CD4-positive, alpha-beta T cell treated with Interleukin-6 at 100 ng/mL for 8 hours (primary cell): Measurements from ENCODE around the gene STAB1.

Source experiments
- DNase-seq: peaks from one replicate; pipeline ENCODE4 v3.0.0-alpha.2; 2020; ENCODE audit warnings: mixed read lengths, low spot score

Gene STAB1

DNA sequence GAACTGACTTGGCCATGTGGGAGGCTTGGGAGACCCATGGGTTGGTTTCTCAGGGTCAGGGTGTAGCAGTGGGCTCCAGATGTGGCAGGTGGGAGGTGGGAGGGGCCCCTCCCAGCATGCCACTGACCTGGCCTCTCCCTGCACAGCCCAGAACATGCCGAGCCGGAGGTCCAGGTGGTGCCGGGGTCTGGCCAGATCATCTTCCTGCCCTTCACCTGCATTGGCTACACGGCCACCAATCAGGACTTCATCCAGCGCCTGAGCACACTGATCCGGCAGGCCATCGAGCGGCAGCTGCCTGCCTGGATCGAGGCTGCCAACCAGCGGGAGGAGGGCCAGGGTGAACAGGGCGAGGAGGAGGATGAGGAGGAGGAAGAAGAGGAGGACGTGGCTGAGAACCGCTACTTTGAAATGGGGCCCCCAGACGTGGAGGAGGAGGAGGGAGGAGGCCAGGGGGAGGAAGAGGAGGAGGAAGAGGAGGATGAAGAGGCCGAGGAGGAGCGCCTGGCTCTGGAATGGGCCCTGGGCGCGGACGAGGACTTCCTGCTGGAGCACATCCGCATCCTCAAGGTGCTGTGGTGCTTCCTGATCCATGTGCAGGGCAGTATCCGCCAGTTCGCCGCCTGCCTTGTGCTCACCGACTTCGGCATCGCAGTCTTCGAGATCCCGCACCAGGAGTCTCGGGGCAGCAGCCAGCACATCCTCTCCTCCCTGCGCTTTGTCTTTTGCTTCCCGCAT lies 7.9 kb upstream of the STAB1 start:
- DNase-seq = no peak

DNA sequence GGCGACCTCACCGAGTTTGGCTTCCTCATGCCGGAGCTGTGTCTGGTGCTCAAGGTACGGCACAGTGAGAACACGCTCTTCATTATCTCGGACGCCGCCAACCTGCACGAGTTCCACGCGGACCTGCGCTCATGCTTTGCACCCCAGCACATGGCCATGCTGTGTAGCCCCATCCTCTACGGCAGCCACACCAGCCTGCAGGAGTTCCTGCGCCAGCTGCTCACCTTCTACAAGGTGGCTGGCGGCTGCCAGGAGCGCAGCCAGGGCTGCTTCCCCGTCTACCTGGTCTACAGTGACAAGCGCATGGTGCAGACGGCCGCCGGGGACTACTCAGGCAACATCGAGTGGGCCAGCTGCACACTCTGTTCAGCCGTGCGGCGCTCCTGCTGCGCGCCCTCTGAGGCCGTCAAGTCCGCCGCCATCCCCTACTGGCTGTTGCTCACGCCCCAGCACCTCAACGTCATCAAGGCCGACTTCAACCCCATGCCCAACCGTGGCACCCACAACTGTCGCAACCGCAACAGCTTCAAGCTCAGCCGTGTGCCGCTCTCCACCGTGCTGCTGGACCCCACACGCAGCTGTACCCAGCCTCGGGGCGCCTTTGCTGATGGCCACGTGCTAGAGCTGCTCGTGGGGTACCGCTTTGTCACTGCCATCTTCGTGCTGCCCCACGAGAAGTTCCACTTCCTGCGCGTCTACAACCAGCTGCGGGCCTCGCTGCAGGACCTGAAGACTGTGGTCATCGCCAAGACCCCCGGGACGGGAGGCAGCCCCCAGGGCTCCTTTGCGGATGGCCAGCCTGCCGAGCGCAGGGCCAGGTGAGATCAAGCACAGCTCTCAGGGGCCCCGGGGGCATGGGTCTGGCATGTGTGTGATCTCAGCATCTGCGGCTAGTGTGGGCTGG lies 7.1 kb upstream of the STAB1 start:
- no peak for DNase-seq

DNA sequence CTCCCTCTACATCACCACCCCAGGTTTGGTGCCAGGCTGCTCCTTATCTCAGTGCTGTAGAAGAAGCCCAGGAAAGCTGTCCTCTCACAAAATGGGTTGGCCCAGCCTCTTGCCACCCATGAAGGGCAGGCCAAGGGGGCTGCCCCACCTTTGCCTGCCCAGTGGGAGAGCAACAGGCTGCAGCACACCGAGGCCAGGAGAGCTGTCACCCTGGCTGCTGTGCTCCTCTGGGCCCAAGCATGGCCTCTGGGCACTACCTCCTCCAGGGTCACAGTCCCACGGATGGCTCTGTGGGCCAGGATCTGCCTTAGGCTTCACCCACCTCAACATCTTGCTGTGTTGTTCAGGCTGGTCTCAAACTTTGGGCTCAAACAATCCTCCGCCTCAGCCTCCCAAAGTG lies 6.4 kb upstream of the STAB1 start:
- DNase-seq = no peak

DNA sequence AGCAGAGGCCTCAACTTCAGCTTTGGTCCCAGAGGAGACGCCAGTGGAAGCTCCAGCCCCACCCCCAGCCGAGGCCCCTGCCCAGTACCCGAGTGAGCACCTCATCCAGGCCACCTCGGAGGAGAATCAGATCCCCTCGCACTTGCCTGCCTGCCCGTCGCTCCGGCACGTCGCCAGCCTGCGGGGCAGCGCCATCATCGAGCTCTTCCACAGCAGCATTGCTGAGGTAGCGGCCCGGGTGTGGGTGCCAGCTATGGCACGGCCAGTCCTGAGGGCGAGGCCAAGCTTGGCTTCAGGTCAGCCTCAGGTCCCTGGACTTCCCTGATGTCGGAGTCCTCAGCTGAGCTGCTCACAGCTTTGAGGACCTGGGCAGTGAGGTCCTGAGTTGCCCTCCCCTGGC lies 5.7 kb upstream of the STAB1 start:
- DNase-seq = no peak

DNA sequence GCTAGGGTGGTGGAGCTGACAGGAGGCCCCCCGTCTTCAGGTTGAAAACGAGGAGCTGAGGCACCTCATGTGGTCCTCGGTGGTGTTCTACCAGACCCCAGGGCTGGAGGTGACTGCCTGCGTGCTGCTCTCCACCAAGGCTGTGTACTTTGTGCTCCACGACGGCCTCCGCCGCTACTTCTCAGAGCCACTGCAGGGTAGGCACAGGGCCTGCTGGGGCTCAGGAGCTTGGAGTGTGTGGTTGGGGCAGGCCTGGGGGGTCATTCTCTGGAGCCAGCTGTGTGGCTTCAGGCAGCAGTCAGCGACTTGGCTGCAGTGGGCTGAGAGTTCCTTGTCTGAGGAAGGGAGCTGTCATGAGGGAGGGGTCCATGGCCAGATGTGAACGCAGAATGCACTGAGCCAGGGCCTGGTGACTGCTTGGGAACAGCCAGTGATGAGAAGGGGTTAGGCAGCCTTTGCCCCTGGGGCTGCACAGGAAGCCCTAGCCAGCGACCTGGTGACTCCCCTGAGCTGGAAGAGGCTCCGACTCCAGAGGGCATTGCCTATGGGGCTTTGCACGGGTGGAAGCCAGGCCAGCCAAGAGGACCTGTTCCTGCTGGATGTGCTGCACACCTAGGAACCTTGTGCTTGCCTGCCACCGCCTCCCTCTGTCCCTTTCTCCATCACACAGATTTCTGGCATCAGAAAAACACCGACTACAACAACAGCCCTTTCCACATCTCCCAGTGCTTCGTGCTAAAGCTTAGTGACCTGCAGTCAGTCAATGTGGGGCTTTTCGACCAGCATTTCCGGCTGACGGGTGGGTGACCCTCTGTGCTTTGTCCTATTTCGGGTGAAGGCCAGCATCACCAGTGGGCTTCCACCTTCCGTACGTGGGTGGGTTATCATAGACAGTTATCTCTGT lies 4.9 kb upstream of the STAB1 start:
- DNase-seq = no peak

DNA sequence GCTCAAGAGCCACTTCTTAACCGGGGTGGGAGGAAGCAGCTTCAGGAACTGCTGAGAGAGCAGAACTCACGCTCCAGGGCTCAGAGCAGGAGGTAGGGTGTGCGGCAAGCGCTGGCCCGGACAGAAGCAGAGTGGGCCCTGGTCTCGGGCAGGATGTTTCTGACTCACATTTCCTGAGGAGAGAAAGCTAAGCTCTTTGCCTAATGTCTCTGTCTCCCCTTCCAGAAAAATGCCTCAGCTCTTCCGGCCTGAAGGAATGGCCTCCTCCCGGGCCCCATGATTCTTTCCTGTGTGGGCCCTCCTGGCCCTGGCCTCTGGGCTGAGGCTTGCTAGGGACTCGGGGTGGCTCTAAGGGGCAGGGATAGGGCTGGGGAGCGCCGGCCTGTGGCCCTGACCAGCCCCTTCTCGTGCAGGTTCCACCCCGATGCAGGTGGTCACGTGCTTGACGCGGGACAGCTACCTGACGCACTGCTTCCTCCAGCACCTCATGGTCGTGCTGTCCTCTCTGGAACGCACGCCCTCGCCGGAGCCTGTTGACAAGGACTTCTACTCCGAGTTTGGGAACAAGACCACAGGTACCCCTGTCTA lies 4.1 kb upstream of the STAB1 start:
- no peak for DNase-seq

DNA sequence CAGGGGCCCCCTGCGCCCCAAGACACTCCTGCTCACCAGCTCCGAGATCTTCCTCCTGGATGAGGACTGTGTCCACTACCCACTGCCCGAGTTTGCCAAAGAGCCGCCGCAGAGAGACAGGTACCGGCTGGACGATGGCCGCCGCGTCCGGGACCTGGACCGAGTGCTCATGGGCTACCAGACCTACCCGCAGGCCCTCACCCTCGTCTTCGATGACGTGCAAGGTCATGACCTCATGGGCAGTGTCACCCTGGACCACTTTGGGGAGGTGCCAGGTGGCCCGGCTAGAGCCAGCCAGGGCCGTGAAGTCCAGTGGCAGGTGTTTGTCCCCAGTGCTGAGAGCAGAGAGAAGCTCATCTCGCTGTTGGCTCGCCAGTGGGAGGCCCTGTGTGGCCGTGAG lies 3.1 kb upstream of the STAB1 start:
- DNase-seq = no peak

DNA sequence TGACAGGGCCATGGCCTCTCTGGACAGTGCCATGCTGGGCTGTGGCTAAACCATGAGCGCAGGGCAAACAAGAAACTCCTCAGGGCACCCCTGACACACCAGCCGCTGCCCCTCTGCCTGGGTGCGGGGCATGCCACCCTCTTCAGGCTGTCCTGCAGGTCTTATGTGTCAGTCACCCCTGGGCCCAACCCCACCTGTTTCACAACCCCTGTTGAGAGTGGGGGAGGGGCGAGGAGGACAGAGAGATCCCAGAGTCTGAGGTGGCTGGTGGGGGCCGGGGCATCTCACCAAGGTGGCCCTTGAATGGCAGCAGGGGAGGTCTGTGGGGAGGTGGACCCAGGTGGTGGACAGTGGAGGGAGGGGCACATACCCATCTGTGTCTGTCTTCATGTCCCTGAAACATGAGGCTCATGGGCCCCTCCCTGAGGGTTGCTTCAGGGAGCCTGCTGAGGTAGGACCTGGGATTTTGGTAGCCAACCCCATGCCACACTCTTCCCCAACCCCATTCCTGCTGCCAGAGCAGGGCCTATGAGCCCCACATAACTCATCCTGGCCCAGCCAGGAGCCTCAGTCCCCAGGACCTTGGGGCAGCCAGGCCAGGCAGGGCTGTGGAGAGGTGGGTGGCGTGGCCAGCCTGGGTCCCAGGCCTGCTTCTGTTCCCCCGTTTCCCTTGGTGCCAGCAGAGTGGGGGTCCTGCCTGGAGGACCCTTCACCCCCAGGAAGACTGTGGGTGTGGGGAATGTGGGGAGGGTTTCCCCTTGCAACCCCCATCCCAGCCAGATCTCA lies 1.7 kb upstream of the STAB1 start:
- no peak for DNase-seq

DNA sequence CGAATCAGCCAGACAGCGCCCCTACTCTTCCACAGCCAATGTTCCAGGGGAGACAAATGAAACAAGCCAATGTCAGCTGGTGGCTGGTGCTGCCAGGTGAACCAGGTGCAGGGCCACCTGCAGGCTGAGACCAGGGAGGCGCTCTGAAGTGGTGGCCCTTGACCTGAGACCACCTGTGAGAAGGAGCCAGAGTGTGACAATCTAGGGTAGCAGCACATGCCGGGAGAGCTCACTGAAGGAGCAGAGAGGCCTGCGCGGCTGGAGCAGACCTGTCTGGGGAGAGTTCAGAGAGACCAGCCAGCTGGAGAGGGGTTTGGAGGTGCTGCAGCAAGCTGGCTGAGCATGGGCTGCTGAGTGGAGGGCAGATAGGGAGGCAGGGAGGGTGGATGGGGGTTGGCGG lies 693 bp upstream of the STAB1 start:
- no peak for DNase-seq

DNA sequence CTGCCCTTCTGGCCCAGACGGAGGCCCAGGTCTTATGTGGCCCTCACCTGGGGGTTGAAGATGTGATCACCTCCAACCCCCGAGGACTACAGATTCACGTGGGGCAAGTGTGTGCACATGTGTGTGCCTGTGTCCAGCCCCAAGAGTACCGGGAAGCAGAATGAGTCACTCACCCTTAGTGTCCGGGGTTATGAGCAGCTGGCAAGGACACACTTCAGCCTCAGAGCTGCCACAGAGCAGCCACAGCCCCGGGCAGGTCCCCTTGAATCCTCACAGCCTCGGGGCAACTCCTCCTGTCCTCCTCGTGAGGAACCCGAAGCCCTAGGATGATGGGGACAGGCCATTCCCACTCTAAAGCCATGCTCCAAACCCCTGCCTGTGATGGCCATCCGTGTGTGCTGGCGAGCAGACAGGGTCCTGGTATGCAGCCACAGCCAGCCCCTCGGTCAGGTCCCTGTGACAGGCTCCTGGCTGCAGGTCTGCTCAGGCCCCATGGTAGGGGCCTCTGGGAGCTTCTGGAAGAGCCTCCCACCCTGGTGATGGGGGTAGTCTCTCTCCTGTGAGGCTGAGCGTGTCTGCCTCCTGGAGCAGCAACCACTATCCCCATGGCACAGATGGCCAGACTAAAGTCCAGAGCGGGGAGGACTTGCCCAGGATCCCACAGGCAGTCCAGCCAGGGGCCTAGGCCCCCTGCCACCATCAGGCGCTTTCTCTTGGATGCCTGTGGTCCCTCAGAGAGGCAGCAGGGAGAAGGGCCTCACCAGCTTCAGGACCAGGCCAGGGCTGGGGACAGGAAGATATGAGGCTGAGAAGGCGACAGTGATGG lies 852 bp downstream of the STAB1 start:
- DNase-seq = no peak

DNA sequence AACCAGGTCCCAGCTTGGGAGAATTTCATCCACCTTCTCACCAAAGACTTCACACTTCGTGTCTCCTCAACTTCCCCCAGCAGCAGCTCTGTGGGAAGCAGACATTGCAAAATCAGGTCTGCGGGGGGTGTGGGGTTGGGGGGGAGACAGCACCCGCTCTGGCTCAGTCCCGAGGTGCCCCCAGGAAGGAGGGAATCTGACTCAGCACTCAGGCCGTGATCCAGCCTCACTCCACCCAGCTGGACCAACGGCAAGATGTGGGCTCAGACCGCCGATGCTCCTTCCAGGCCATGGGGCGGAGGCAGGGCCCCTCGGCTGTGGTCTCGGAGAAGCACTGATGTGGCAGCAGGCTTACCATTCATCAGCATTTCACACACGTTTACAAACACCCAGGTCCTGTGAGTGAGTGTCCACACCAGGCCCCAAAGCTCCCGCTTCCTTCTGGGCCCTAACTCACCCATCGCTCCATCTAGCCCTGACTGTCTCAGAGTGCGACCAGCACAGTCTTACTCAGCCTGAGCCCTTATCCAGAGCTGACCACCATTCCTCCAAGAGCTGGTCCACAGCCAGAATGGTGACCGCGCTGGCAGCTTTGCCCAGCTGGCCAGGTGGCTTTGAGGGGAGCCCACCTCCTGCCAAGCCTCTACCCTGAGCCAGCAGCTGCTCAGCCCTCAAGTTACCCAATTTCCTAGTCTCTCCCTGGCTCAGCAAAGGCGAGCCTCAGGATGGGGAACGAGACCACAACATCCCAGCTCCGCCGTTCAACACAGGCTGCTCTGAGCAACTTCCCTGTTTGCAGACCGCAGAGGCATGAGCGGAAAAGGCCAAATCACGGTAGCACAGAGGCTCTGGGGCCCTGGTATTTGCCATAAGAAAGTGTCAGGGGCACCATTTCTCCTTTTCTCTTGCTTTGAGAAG lies 3.3 kb downstream of the STAB1 start:
- DNase-seq = no peak

DNA sequence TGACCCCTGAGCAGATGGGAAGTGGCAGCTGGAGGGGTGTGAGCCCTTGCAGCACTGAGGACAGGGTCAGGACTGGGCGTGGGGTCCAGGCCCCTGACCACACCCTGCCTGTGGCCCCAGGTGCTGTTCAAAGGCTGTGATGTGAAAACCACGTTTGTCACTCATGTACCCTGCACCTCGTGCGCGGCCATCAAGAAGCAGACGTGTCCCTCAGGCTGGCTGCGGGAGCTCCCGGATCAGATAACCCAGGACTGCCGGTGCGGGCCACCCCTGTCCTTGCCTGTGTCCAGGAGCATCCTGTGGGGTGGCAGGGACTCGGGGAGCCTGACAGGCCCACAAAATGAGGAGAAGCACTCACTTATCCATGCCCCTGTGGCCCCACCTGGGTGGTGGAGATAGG lies 5.9 kb downstream of the STAB1 start:
- DNase-seq = no peak

DNA sequence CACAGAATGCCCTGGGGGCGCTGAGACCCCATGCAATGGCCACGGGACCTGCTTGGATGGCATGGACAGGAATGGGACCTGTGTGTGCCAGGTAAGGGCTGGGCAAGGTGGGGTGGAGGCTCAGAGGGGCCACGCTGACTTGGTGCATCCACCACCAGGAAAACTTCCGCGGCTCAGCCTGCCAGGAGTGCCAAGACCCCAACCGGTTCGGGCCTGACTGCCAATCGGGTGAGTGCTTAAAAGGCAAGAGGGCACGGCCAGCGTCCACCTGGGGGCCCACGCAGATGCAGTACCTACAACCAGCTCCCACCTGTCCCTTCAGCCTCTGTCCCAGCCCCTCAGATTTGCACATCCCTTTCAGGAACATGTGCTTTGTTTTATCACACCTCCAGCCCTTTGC lies 6.9 kb downstream of the STAB1 start:
- no peak for DNase-seq

DNA sequence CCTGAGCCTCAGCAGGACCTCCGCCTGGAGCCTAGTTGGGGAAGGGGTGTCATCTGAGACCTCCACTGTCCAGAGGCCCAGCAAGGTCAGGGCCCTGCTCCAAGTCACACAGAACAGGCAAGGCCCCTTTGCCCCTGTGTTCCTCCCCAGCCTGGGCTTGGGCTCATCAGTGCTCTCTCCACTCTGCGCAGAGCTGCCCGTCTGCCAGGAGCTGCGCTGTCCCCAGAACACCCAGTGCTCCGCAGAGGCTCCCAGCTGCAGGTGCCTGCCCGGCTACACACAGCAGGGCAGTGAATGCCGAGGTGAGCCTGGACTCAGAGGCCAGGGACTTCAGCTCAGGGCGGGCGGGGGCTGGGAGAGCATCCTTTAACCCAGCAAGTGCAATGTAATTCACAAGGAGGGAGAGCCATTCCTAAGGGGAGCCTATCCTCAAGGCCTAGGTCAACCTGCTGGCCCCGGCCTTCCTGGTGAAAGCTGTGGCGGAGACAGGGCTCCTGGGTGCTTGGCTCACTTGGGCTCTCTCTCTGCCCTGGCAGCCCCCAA lies 7.7 kb downstream of the STAB1 start:
- DNase-seq = no peak

DNA sequence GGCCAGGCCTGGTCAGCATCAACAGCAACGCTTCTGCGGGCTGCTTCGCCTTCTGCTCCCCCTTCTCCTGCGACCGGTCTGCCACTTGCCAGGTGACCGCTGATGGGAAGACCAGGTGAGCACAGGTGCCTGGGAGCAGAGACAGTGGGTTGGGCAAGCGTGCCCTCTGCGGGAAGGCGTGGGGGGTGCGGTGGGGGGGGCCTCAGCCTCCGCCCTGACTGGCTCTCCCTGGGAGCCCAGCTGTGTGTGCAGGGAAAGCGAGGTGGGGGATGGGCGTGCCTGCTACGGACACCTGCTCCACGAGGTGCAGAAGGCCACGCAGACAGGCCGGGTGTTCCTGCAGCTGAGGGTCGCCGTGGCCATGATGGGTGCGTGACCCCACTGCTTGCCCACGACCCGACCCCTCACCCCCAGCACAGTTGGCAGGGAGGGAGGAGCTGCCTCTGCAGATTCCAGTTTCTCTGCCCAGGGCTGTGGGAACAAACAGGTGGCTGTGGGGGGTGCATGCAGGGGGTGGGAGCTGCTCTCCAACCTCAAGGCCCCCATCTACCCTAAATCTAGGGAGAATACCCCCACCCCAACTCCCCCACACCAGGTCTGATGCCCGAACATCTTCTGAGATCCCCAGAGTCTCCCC lies 8.8 kb downstream of the STAB1 start:
- DNase-seq = no peak

DNA sequence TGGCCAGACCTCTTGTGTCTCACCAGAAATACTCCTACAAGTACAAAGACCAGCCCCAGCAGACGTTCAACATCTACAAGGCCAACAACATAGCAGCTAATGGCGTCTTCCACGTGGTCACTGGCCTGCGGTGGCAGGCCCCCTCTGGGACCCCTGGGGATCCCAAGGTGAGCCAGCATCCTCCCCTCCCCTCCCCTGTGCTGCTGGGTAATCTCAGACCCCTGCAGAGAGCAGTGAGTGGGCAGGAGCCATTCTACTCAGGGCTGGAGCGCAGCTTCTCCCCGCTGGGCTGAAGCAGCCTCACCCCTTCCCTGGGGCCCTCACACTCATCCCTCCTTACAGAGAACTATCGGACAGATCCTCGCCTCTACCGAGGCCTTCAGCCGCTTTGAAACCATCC lies 9.8 kb downstream of the STAB1 start:
- DNase-seq = no peak

DNA sequence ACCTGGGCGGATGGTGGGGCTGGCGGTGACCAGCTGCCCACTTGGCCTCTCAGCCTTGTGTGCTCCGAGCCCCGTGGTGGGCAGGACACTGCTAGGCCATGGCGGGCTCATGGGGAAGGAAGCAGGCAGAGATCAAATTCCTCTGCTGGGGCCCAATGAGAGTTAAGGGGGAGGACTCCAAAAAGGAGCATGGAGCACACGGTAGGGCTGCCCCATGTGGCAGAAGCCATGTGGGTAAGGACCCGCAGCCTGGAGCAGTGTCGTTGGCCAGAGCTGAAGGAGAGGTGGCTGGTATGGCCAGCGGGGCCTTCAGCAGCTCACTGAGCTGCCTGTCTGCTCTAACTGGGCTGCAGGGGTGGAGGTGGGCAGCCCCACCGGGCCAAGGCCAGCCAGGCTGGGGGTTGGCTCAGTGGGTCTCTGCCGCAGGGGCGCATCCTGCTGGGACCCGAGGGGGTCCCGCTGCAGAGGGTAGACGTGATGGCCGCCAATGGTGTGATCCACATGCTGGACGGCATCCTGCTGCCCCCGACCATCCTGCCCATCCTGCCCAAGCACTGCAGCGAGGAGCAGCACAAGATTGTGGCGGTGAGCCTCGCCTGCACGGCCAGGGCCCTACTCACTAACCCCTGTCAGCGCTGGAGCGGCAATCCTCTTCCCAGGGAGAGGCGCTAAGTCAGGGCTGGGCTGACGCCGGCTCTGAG lies 11.3 kb downstream of the STAB1 start:
- DNase-seq = no peak

DNA sequence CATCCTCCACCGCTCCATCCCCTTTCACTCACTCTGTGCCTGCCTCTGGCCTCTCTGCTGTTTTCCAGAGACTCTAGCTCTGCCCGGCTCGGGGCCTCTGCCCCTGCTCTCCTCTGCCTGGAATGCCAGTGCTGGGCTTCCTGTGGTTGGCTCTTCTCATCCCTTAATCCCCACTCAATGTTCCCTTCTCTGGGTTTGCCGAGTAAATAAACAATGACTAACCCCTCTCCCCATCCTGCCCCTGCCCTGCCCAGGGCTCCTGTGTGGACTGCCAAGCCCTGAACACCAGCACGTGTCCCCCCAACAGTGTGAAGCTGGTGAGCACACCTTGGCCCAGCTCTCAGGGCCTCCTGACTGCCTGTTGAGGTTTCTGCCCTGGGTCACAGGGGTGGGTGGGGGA lies 12.2 kb downstream of the STAB1 start:
- no peak for DNase-seq
